Mesothelial cell of epicardium (in vitro differentiated cells): ENCODE results near the gene EFCAB12. TPM values are rescaled to one million over a fixed set of nuclear protein-coding genes. Genes with fewer than 3 reads are reported as not detected.

Source experiments
- DNase-seq, 2 experiments: peaks; one replicate each; pipeline ENCODE4 v3.0.0; 2021; ENCODE audit warnings: low spot score in 2 of 2; ENCODE audit not compliant: unreplicated experiment in 2 of 2
- H3K27ac Mint-ChIP-seq: 2 replicates; pipeline ENCODE4 v1.8.0; 2021; ENCODE audit warnings: mixed read lengths
- H3K27me3 Mint-ChIP-seq: 2 replicates; pipeline ENCODE4 v1.8.0; 2021; ENCODE audit warnings: low read depth, mixed read lengths
- H3K36me3 Mint-ChIP-seq: 2 replicates; pipeline ENCODE4 v1.8.0; 2021; ENCODE audit warnings: mixed read lengths
- H3K4me1 Mint-ChIP-seq: 2 replicates; pipeline ENCODE4 v1.8.0; 2021; ENCODE audit warnings: mixed read lengths
- H3K4me3 Mint-ChIP-seq: 2 replicates; pipeline ENCODE4 v1.8.0; 2021; ENCODE audit warnings: mild to moderate bottlenecking, moderate library complexity, mixed read lengths
- H3K9me3 Mint-ChIP-seq: 2 replicates; pipeline ENCODE4 v1.8.0; 2021; ENCODE audit warnings: mixed read lengths
- CTCF ChIP-seq: fragments of 200-600 bp; sonication (generic); IDR thresholded peaks from one replicate; pipeline ENCODE4 v1.5.0; 2021; ENCODE audit warnings: antibody characterized with exemption; ENCODE audit not compliant: unreplicated experiment
- total RNA-seq: library from RNA; stranded (reverse); gene quantifications from 3 replicates; pipeline ENCODE4 v1.2.1, GENCODE V29; 2021

The EFCAB12 gene
- total RNA-seq, 1 donor from 2014 or later, result 0.74 TPM

- Mint-ChIP-seq H3K4me3 (no peak overlapping the region), H3K27me3 (no peaks in the 10 kb centered on the region), H3K4me1 (no peaks in the 10 kb centered on the region), H3K36me3 (peaks cover 12% of the 10 kb centered on the region), H3K27ac (no peak overlapping the region), H3K9me3 (no peaks in the 10 kb centered on the region)
- no peak for TF ChIP-seq CTCF
- DNase-seq, result no peak
Observed at GRCh38 chr3:129382366-129382765, 46.1 kb downstream of the EFCAB12 start.

- no peak for DNase-seq
- no peaks in the 10 kb centered on the region for H3K9me3 Mint-ChIP-seq
- H3K36me3 Mint-ChIP-seq, result no peaks in the 10 kb centered on the region
- no peak for TF ChIP-seq CTCF
- no peak overlapping the region for H3K27ac Mint-ChIP-seq
- no peaks in the 10 kb centered on the region for H3K4me1 Mint-ChIP-seq
- no peak overlapping the region for H3K4me3 Mint-ChIP-seq
- no peaks in the 10 kb centered on the region for H3K27me3 Mint-ChIP-seq
Observed at GRCh38 chr3:129379582-129380358, 48.7 kb downstream of the EFCAB12 start.

- no peaks in the 10 kb centered on the region for H3K27me3 Mint-ChIP-seq
- no peak for TF ChIP-seq CTCF
- H3K9me3 Mint-ChIP-seq, result no peaks in the 10 kb centered on the region
- no peaks in the 10 kb centered on the region for H3K4me1 Mint-ChIP-seq
- H3K36me3 Mint-ChIP-seq, result no peaks in the 10 kb centered on the region
- H3K27ac Mint-ChIP-seq, result no peak overlapping the region
- DNase-seq, result no peak
- no peak overlapping the region for H3K4me3 Mint-ChIP-seq
Observed at GRCh38 chr3:129378949-129379348, 49.5 kb downstream of the EFCAB12 start.

- Mint-ChIP-seq H3K4me3 (no peak overlapping the region), H3K4me1 (no peaks in the 10 kb centered on the region), H3K9me3 (no peaks in the 10 kb centered on the region), H3K27ac (no peak overlapping the region), H3K36me3 (no peaks in the 10 kb centered on the region), H3K27me3 (no peaks in the 10 kb centered on the region)
- TF ChIP-seq CTCF, result no peak
- DNase-seq, result no peak
Observed at GRCh38 chr3:129377615-129378014, 50.8 kb downstream of the EFCAB12 start.

GRCh38 chr3:129375099-129375498, 53.3 kb downstream of the EFCAB12 start:
- H3K36me3 Mint-ChIP-seq, result no peaks in the 10 kb centered on the region
- no peak overlapping the region for H3K4me3 Mint-ChIP-seq
- no peaks in the 10 kb centered on the region for H3K27me3 Mint-ChIP-seq
- H3K4me1 Mint-ChIP-seq, result no peaks in the 10 kb centered on the region
- H3K27ac Mint-ChIP-seq, result no peak overlapping the region
- DNase-seq, result no peak
- TF ChIP-seq CTCF, result no peak
- no peaks in the 10 kb centered on the region for H3K9me3 Mint-ChIP-seq
